ENCODE results near the gene TMCO1.
"Not testable (repeated sequence)": the region's sequence is repeated elsewhere in the genome, so short reads cannot be mapped to it uniquely, and the experiment has no call there.

The TMCO1 gene

GRCh38 chr1:165768513-165769394 lies at the start of gene TMCO1:
Gene TMCO1 (minus strand): TSS chr1:165768868. CDS start chr1:165768751, 117 bp downstream.
- DNase-seq: peak; percentile 97

GRCh38 chr1:165816826-165817497 lies 48.3 kb upstream of the TMCO1 start:
- no peak for DNase-seq

- DNase-seq: no peak
Measured at GRCh38 chr1:165816157-165816556, 47.5 kb upstream of the TMCO1 start.

- no peak for DNase-seq
Measured at GRCh38 chr1:165815725-165816124, 47.1 kb upstream of the TMCO1 start.

- no peak for DNase-seq
Measured at GRCh38 chr1:165807613-165808012, 38.9 kb upstream of the TMCO1 start.

GRCh38 chr1:165804513-165804912 lies 35.8 kb upstream of the TMCO1 start:
- not testable (repeated sequence) for DNase-seq

GRCh38 chr1:165799387-165799786 lies 30.7 kb upstream of the TMCO1 start:
- DNase-seq: no peak

GRCh38 chr1:165795894-165796293 lies 27.2 kb upstream of the TMCO1 start:
- no peak for DNase-seq

GRCh38 chr1:165793951-165794350 lies 25.3 kb upstream of the TMCO1 start:
- DNase-seq: no peak

GRCh38 chr1:165787741-165788140 lies 19.1 kb upstream of the TMCO1 start:
- no peak for DNase-seq

- not testable (repeated sequence) for DNase-seq
Measured at GRCh38 chr1:165783519-165783918, 14.9 kb upstream of the TMCO1 start.

- not testable (repeated sequence) for DNase-seq
Measured at GRCh38 chr1:165778197-165778596, 9.5 kb upstream of the TMCO1 start.

GRCh38 chr1:165773324-165773965 lies 4.8 kb upstream of the TMCO1 start:
- DNase-seq: no peak

GRCh38 chr1:165772739-165773138 lies 4.1 kb upstream of the TMCO1 start:
- DNase-seq: no peak

GRCh38 chr1:165764277-165764676 lies 4.4 kb downstream of the TMCO1 start:
- DNase-seq: no peak

- DNase-seq: no peak
Measured at GRCh38 chr1:165763442-165763841, 5.2 kb downstream of the TMCO1 start.

- DNase-seq: no peak
Measured at GRCh38 chr1:165762725-165763124, 5.9 kb downstream of the TMCO1 start.

GRCh38 chr1:165759095-165759494 lies 9.6 kb downstream of the TMCO1 start:
- no peak for DNase-seq

GRCh38 chr1:165755393-165756010 lies 13.2 kb downstream of the TMCO1 start:
- no peak for DNase-seq

- no peak for DNase-seq
Measured at GRCh38 chr1:165753934-165754333, 14.7 kb downstream of the TMCO1 start.

- DNase-seq: no peak
Measured at GRCh38 chr1:165748550-165748949, 20.1 kb downstream of the TMCO1 start.

GRCh38 chr1:165747632-165748447 lies 20.8 kb downstream of the TMCO1 start:
- DNase-seq: no peak
